Esophagus squamous epithelium (tissue), 4 donors: ENCODE results near the gene EVA1C.

Experiments
- POLR2A ChIP-seq, 4 donors: fragments of 450-650 bp; IDR thresholded peaks; one replicate each; pipeline ENCODE4 v1.6.1; 2017; ENCODE audit warnings: antibody characterized with exemption in 4 of 4, mild to moderate bottlenecking in 4 of 4, moderate library complexity in 3 of 4
- TF ChIP-seq, protein P1 (sequence below), 6 experiments: fragments of 450-650 bp in 4 of 6; fragments of 200-600 bp in 2 of 6; sonication (generic) in 2 of 6; IDR thresholded peaks; one replicate each; pipeline ENCODE4 v1.5.1; 2016 to 2019; ENCODE audit warnings: antibody characterized with exemption in 6 of 6, mild to moderate bottlenecking in 4 of 6, moderate library complexity in 4 of 6

- TF ChIP-seq, protein P1, sequence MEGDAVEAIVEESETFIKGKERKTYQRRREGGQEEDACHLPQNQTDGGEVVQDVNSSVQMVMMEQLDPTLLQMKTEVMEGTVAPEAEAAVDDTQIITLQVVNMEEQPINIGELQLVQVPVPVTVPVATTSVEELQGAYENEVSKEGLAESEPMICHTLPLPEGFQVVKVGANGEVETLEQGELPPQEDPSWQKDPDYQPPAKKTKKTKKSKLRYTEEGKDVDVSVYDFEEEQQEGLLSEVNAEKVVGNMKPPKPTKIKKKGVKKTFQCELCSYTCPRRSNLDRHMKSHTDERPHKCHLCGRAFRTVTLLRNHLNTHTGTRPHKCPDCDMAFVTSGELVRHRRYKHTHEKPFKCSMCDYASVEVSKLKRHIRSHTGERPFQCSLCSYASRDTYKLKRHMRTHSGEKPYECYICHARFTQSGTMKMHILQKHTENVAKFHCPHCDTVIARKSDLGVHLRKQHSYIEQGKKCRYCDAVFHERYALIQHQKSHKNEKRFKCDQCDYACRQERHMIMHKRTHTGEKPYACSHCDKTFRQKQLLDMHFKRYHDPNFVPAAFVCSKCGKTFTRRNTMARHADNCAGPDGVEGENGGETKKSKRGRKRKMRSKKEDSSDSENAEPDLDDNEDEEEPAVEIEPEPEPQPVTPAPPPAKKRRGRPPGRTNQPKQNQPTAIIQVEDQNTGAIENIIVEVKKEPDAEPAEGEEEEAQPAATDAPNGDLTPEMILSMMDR (IDR thresholded peaks at IDR 0.05): no peak
- no peak for TF ChIP-seq POLR2A (IDR thresholded peaks at IDR 0.05)
These were observed 36.5 kb downstream of the EVA1C start for GRCh38 chr21:32448803-32449594.
